HepG2 (cell line): ENCODE measurements around the gene PRPF4. TPM values are rescaled to one million over a fixed set of nuclear protein-coding genes. Genes with fewer than 3 reads are reported as not detected.
A peak's percentile ranks its signal among the peaks of the same experiment; 100 is the strongest.

Experiments used
- ATAC-seq: fragments of 200-7000 bp; cut with Tn5 transposase; 3 replicates; pipeline ENCODE4 v1.9.1; 2020; ENCODE audit warnings: mild to moderate bottlenecking, moderate library complexity
- BruUV-seq: library from RNA; stranded (reverse); fragments of 400-500 nt; replicated peaks from 2 replicates; lab custom pipeline; 2021; lab: Mats Ljungman, UMichigan
- CTCF ChIA-PET: fragments of 300-600 bp; formaldehyde crosslinking; extraction: SDS; loops from one replicate; lab custom pipeline; 2021; ENCODE audit warnings: low total read pairs, inconsistent platforms, low intra/inter-chr PET ratio; lab: Yijun Ruan, JAX
- POLR2A ChIA-PET: fragments of 350-600 bp; sonication (Branson Sonifier 250); formaldehyde crosslinking; loops from one replicate; lab custom pipeline; 2020; ENCODE audit warnings: antibody characterized with exemption, inconsistent platforms; lab: Yijun Ruan, JAX
- DNase-seq: peaks from one replicate; pipeline ENCODE4 v3.0.0-alpha.2; 2015; ENCODE audit warnings: low spot score
- FAIRE-seq: peaks from 3 replicates; lab custom pipeline; 2011; peaks lifted over from hg19 to GRCh38; lab: Jason Lieb, UNC
- H2AFZ ChIP-seq: one replicate; pipeline ENCODE4 v1.6.1; 2011; ENCODE audit warnings: low read length, inconsistent platforms
- H3K27ac ChIP-seq: fragments of 300-600 bp; 3 replicates; pipeline ENCODE4 v1.8.0; 2011; ENCODE audit warnings: mixed run types, mild to moderate bottlenecking, mixed read lengths, low read length, inconsistent platforms; ENCODE audit not compliant: insufficient read depth; ENCODE audit errors: extremely low read length
- H3K27me3 ChIP-seq, 2 experiments: fragments of 200-600 bp in 1 of 2; 2 replicates in 1 of 2; 3 replicates in 1 of 2; pipeline versions ENCODE4 v1.6.0 to v1.8.0; 2011; ENCODE audit warnings: low read length in 2 of 2, mild to moderate bottlenecking in 2 of 2, moderate library complexity in 2 of 2, inconsistent platforms in 1 of 2; ENCODE audit not compliant: insufficient read depth in 2 of 2, control insufficient read depth in 1 of 2
- H3K36me3 ChIP-seq, 2 experiments: fragments of 200-600 bp in 1 of 2; replicated peaks in 1 of 2; 2 replicates in 1 of 2; 3 replicates in 1 of 2; pipeline versions ENCODE4 v1.5.1 to v1.8.0; 2011; ENCODE audit warnings: low read length in 2 of 2, inconsistent platforms in 1 of 2; ENCODE audit not compliant: insufficient read depth in 2 of 2, control insufficient read depth in 1 of 2
- H3K4me1 ChIP-seq: 2 replicates; pipeline ENCODE4 v1.5.1; 2012; ENCODE audit warnings: low read length, inconsistent platforms; ENCODE audit not compliant: insufficient read depth
- H3K4me2 ChIP-seq: 2 replicates; pipeline ENCODE4 v1.6.0; 2011; ENCODE audit warnings: low read depth, low read length, inconsistent platforms
- H3K4me3 ChIP-seq, 3 experiments: fragments of 200-600 bp in 1 of 3; sonication (generic), shearing (Covaris generic) in 1 of 3; replicated peaks in 1 of 3; 2 replicates each; pipeline ENCODE4 v1.5.1; 2011 to 2016; ENCODE audit warnings: low read length in 3 of 3, inconsistent platforms in 2 of 3, low read depth in 2 of 3, mild to moderate bottlenecking in 2 of 3, control low read depth in 1 of 3, mixed read lengths in 1 of 3; ENCODE audit not compliant: insufficient read depth in 1 of 3
- H3K79me2 ChIP-seq: one replicate; pipeline ENCODE4 v1.6.1; 2011; ENCODE audit warnings: low read length, inconsistent platforms; ENCODE audit not compliant: insufficient read depth
- H3K9ac ChIP-seq: 2 replicates; pipeline ENCODE4 v1.6.0; 2011; ENCODE audit warnings: mild to moderate bottlenecking, low read depth, low read length, inconsistent platforms; ENCODE audit not compliant: insufficient read depth
- H3K9me3 ChIP-seq: 2 replicates; pipeline ENCODE4 v1.5.1; 2012; ENCODE audit warnings: mild to moderate bottlenecking, low read length
- H4K20me1 ChIP-seq: 2 replicates; pipeline ENCODE4 v1.6.0; 2011; ENCODE audit warnings: inconsistent platforms, mild to moderate bottlenecking, low read length, moderate library complexity; ENCODE audit not compliant: insufficient read depth
- EP300 ChIP-seq, 3 experiments: sonication (generic) in 1 of 3; formaldehyde crosslinking in 1 of 3; IDR thresholded peaks; 2 replicates each; pipeline versions ENCODE4 v1.5.1 to v1.6.1; 2011 to 2020; ENCODE audit warnings: low read depth in 2 of 3, low read length in 2 of 3, borderline replicate concordance in 1 of 3, improper control_type of control experiment in 1 of 3, mild to moderate bottlenecking in 1 of 3, missing genetic modification reagents in 1 of 3, moderate library complexity in 1 of 3
- HMG20B ChIP-seq: conservative IDR thresholded peaks from 2 replicates; pipeline ENCODE4 v1.6.1; 2016; ENCODE audit warnings: missing genetic modification reagents, missing compliant biosample characterization
- HNRNPK ChIP-seq: fragments of 200-400 bp; formaldehyde crosslinking; IDR thresholded peaks from 2 replicates; pipeline ENCODE4 v1.6.1; 2018; ENCODE audit warnings: low read length, low read depth, moderate library complexity, mild to moderate bottlenecking; ENCODE audit not compliant: poor library complexity, severe bottlenecking
- KLF12 ChIP-seq: sonication (generic); formaldehyde crosslinking; IDR thresholded peaks from 2 replicates; pipeline ENCODE4 v1.4.0; 2020; ENCODE audit warnings: missing genetic modification reagents, borderline replicate concordance
- KLF13 ChIP-seq: sonication (generic); formaldehyde crosslinking; IDR thresholded peaks from 2 replicates; pipeline ENCODE4 v1.4.0; 2020; ENCODE audit warnings: mild to moderate bottlenecking, missing genetic modification reagents
- MAFG ChIP-seq: sonication (generic); formaldehyde crosslinking; IDR thresholded peaks from 2 replicates; pipeline ENCODE4 v1.5.1; 2020; ENCODE audit warnings: mild to moderate bottlenecking, missing genetic modification reagents
- MAZ ChIP-seq, 2 experiments: sonication (generic) in 1 of 2; formaldehyde crosslinking in 1 of 2; IDR thresholded peaks; 2 replicates each; pipeline versions ENCODE4 v1.5.0 to v1.6.1; 2012 to 2020; ENCODE audit warnings: low read depth in 2 of 2, mild to moderate bottlenecking in 2 of 2, borderline replicate concordance in 1 of 2, improper control_type of control experiment in 1 of 2, low read length in 1 of 2, missing genetic modification reagents in 1 of 2, moderate library complexity in 1 of 2
- NPAS2 ChIP-seq: sonication (generic); formaldehyde crosslinking; IDR thresholded peaks from 2 replicates; pipeline ENCODE4 v1.8.0; 2022; ENCODE audit warnings: mild to moderate bottlenecking, missing genetic modification reagents, borderline replicate concordance
- PAX8 ChIP-seq: sonication (generic); formaldehyde crosslinking; IDR thresholded peaks from 2 replicates; pipeline ENCODE4 v1.8.0; 2022; ENCODE audit warnings: mild to moderate bottlenecking, missing genetic modification reagents, borderline replicate concordance
- RBM22 ChIP-seq: fragments of 200-400 bp; formaldehyde crosslinking; optimal IDR thresholded peaks from 2 replicates; pipeline ENCODE3; 2017; ENCODE audit warnings: mild to moderate bottlenecking, low read length, moderate library complexity
- ZNF337 ChIP-seq: sonication (generic); formaldehyde crosslinking; IDR thresholded peaks from 2 replicates; pipeline ENCODE4 v1.5.1; 2020; ENCODE audit warnings: missing genetic modification reagents, low read depth, mild to moderate bottlenecking, borderline replicate concordance
- ZNF577 ChIP-seq: sonication (generic); formaldehyde crosslinking; IDR thresholded peaks from 2 replicates; pipeline ENCODE4 v1.4.0; 2020; ENCODE audit warnings: mild to moderate bottlenecking, low read depth, missing genetic modification reagents, borderline replicate concordance
- ZNF75D ChIP-seq: sonication (generic); formaldehyde crosslinking; IDR thresholded peaks from 2 replicates; pipeline ENCODE4 v1.8.1; 2023; ENCODE audit warnings: missing genetic modification reagents, mild to moderate bottlenecking, borderline replicate concordance
- ZNF891 ChIP-seq: sonication (generic); formaldehyde crosslinking; IDR thresholded peaks from 2 replicates; pipeline ENCODE4 v1.5.0; 2020; ENCODE audit warnings: mild to moderate bottlenecking, missing genetic modification reagents
- WGBS: methylation state at CpG from one replicate; pipeline ENCODE4 v1.1.6; 2017; ENCODE audit warnings: low lambda C conversion rate; 5-methylcytosine and 5-hydroxymethylcytosine counted together
- in situ Hi-C: cut with HindIII; loops from 2 replicates; pipeline ENCODE4 v1.10.0; 2017; ENCODE audit warnings: low pct_unique_long_range_greater_than_20kb; ENCODE audit not compliant: extremely low pct_ligation_motif_present
- intact Hi-C: fragments of 100-400 bp; cut with micrococcal nuclease; formaldehyde crosslinking; loops from one replicate; pipeline ENCODE4 v1.10.0; 2022; ENCODE audit not compliant: unreplicated experiment
- polyA plus RNA-seq, 8 experiments: library from polyadenylated mRNA; depleted of rRNA in 3 of 8; stranded (reverse) in 7 of 8; unstranded in 1 of 8; fragments of >200 nt; fragmentation: Illumina TruSeq in 4 of 8; extraction: Trizol in 4 of 8; gene quantifications; 2 replicates each; pipeline versions ENCODE4 v1.2.1 to v1.2.3, GENCODE V29; 2011 to 2016; ENCODE audit warnings: low read depth in 4 of 8, missing spikeins in 1 of 8, mixed read lengths in 1 of 8; ENCODE audit not compliant: insufficient read depth in 1 of 8
- total RNA-seq, 5 experiments: library from RNA; depleted of rRNA; stranded (reverse); fragments of >200 nt; fragmentation: Illumina TruSeq; extraction: Trizol; gene quantifications; 2 replicates each; pipeline ENCODE4 v1.2.3, GENCODE V29; 2016; ENCODE audit warnings: low read depth in 1 of 5
- TF ChIP-seq, protein P1 (sequence below): sonication (generic); formaldehyde crosslinking; IDR thresholded peaks from 2 replicates; pipeline ENCODE4 v1.8.1; 2023; ENCODE audit warnings: mild to moderate bottlenecking, missing genetic modification reagents
- TF ChIP-seq, protein P2 (sequence below): sonication (generic); formaldehyde crosslinking; IDR thresholded peaks from 2 replicates; pipeline ENCODE4 v1.5.1; 2020; ENCODE audit warnings: mild to moderate bottlenecking, missing genetic modification reagents, borderline replicate concordance

Gene PRPF4
- total and polyA plus RNA-seq, 2 of the 13 experiments (the other 11 are each of a cell fraction or from before 2014, with no cell fraction given), result 10.3 to 49.0 TPM

DNA sequence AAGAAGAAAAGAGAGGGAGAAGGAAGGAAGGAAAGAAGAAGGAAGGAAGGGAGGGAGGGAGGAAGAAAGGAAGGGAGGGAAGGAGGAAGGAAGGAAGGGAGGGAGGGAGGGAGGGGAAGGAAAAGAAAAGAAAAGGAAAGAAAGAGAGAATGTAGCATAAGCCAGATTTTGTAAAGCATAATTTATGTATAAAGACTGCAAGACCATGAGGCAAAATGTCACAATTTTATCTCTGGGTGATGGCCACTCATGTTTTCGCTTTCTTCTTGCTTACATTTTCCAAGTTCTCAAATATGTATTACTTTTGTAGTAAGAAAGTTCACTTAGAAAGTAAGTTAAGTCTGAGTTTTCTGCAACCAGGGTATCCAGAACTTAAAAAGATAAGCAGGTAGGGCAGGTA lies 31.1 kb downstream of the PRPF4 start:
- no peak for ATAC-seq

DNA sequence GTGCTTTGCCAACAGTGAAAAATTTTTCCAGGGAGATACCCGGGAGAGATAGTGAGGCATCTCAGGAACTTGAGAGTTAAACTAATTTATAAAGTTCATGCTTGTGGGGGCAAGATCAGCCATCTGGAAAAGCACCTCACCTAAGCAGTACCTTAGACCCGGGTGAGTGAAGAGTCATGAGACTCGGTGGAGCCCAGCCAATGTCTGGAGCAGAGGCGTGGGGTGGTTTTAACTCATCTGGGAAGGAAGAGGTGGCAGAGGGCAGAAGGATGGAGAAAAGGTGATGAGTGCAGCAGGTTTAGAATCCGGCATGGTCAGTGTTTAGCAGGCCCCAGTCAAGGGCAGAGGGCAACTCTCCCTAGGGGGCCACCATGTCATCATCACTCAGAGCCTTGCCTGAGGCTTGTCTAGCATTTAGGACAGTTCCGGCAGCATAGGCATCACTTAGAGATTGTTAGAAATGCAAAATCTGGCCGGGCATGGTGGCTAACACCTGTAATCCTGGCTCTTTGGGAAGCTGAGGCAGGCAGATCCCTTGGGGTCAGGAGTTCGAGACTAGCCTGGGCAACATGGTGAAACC lies 32.0 kb downstream of the PRPF4 start:
- DNase-seq (no peak), FAIRE-seq (no peak), ATAC-seq (no peak)
- no peak overlapping the region for H2AFZ ChIP-seq
- H3K4me1 ChIP-seq, result peaks cover 27% of the 10 kb centered on the region
- no peaks in the 10 kb centered on the region for H3K36me3 ChIP-seq
- POLR2A ChIA-PET, result no interaction called here
- intact Hi-C loops (no loop called here), in situ Hi-C loops (no loop called here)
- CTCF ChIA-PET, result no interaction called here
- no peaks in the 10 kb centered on the region for H3K79me2 ChIP-seq
- H3K4me3 ChIP-seq, result no peak overlapping the region
- H4K20me1 ChIP-seq, result no peaks in the 10 kb centered on the region
- no peaks in the 10 kb centered on the region for H3K9me3 ChIP-seq
- no peak overlapping the region for H3K9ac ChIP-seq
- H3K27ac ChIP-seq, result no peak overlapping the region
- BruUV-seq, result no TSS peak
- peaks cover 0 to 1% of the 10 kb centered on the region in 2 experiments; a peak in 1 of 5 replicates for H3K27me3 ChIP-seq
- H3K4me2 ChIP-seq, result no peak overlapping the region
- 22% methylated on average over 8 of the region's 8 CpGs for WGBS
- TF ChIP-seq, protein P1, sequence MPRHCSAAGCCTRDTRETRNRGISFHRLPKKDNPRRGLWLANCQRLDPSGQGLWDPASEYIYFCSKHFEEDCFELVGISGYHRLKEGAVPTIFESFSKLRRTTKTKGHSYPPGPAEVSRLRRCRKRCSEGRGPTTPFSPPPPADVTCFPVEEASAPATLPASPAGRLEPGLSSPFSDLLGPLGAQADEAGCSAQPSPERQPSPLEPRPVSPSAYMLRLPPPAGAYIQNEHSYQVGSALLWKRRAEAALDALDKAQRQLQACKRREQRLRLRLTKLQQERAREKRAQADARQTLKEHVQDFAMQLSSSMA, result no peak
- no peak for TF ChIP-seq HMG20B (CRISPR knock-in tag)
- TF ChIP-seq MAFG (CRISPR knock-in tag), result no peak
- TF ChIP-seq MAZ (IDR thresholded peaks at IDR 0.05; ENCODE audit: borderline replicate concordance, low read depth, low read length), result no peak
- no peak for TF ChIP-seq MAZ (CRISPR knock-in tag; IDR thresholded peaks at IDR 0.05; ENCODE audit: low read depth)
- no peak for TF ChIP-seq KLF13 (CRISPR knock-in tag)
- no peak for TF ChIP-seq ZNF891
- TF ChIP-seq ZNF577 (CRISPR knock-in tag), result no peak
- TF ChIP-seq, protein P2, sequence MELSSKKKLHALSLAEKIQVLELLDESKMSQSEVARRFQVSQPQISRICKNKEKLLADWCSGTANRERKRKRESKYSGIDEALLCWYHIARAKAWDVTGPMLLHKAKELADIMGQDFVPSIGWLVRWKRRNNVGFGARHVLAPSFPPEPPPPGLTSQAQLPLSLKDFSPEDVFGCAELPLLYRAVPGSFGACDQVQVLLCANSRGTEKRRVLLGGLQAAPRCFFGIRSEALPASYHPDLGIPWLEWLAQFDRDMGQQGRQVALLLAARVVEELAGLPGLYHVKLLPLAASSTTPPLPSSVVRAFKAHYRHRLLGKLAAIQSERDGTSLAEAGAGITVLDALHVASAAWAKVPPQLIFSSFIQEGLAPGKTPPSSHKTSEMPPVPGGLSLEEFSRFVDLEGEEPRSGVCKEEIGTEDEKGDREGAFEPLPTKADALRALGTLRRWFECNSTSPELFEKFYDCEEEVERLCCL (CRISPR knock-in tag), result no peak
- no peak for TF ChIP-seq RBM22
- TF ChIP-seq ZNF337, result no peak
- no peak for TF ChIP-seq PAX8 (CRISPR knock-in tag)
- TF ChIP-seq KLF12, result no peak
- TF ChIP-seq EP300 (IDR thresholded peaks at IDR 0.05; ENCODE audit: low read depth in 2 of 2, low read length in 2 of 2), result no peak
- TF ChIP-seq EP300 (CRISPR knock-in tag; IDR thresholded peaks at IDR 0.05; ENCODE audit: borderline replicate concordance), result no peak
- TF ChIP-seq NPAS2 (CRISPR knock-in tag), result no peak

More for the DNA sequence above, 31.1 kb downstream of the PRPF4 start:
- no peaks in the 10 kb centered on the region for H3K9me3 ChIP-seq
- H2AFZ ChIP-seq, result no peak overlapping the region
- TF ChIP-seq HNRNPK (peak; percentile 88), ZNF75D (no peak)
- no peaks in the 10 kb centered on the region for H3K36me3 ChIP-seq
- WGBS, result 53% methylated on average over 1 of the region's 1 CpG
- FAIRE-seq, result no peak
- no peak overlapping the region for H3K27ac ChIP-seq
- in situ Hi-C loops, result no loop called here
- intact Hi-C loops, result no loop called here
- peaks cover 34% of the 10 kb centered on the region for H3K4me1 ChIP-seq
- BruUV-seq, result no TSS peak
- POLR2A ChIA-PET, result no interaction called here
- no peak overlapping the region for H3K4me2 ChIP-seq
- no peaks in the 10 kb centered on the region for H4K20me1 ChIP-seq
- no peaks in the 10 kb centered on the region; a peak in 1 of 5 replicates for H3K27me3 ChIP-seq
- CTCF ChIA-PET, result no interaction called here
- no peak overlapping the region for H3K4me3 ChIP-seq
- H3K79me2 ChIP-seq, result no peaks in the 10 kb centered on the region
- no peak overlapping the region for H3K9ac ChIP-seq
- DNase-seq, result no peak
